HG02763 (cell line): Measurements from ENCODE around the gene TRIM40.

Source experiments
- ATAC-seq: cut with Tn5 transposase; IDR thresholded peaks from one replicate; pipeline ENCODE4 v1.9.1; 2021; ENCODE audit warnings: mild to moderate bottlenecking, moderate library complexity; ENCODE audit not compliant: unreplicated experiment

Gene TRIM40

GRCh38 chr6:30147096-30147495, 11.2 kb downstream of the TRIM40 start:
- ATAC-seq = no peak

- ATAC-seq = no peak
These were observed 13.3 kb downstream of the TRIM40 start for GRCh38 chr6:30149234-30149633.

GRCh38 chr6:30149858-30150550, 14.1 kb downstream of the TRIM40 start:
- no peak for ATAC-seq

GRCh38 chr6:30150671-30151395, 14.9 kb downstream of the TRIM40 start:
- ATAC-seq = no peak

- ATAC-seq = no peak
These were observed 15.6 kb downstream of the TRIM40 start for GRCh38 chr6:30151580-30151979.

- no peak for ATAC-seq
These were observed 16.2 kb downstream of the TRIM40 start for GRCh38 chr6:30152016-30152673.

- ATAC-seq = no peak
These were observed 17.1 kb downstream of the TRIM40 start for GRCh38 chr6:30152910-30153610.

- no peak for ATAC-seq
These were observed 18.1 kb downstream of the TRIM40 start for GRCh38 chr6:30154061-30154460.

GRCh38 chr6:30154709-30155519, 19.0 kb downstream of the TRIM40 start:
- no peak for ATAC-seq

- no peak for ATAC-seq
These were observed 19.8 kb downstream of the TRIM40 start for GRCh38 chr6:30155520-30156261.

- no peak for ATAC-seq
These were observed 20.3 kb downstream of the TRIM40 start for GRCh38 chr6:30156262-30156599.

GRCh38 chr6:30156774-30157173, 20.8 kb downstream of the TRIM40 start:
- no peak for ATAC-seq

- no peak for ATAC-seq
These were observed 21.6 kb downstream of the TRIM40 start for GRCh38 chr6:30157581-30157980.

- ATAC-seq = no peak
These were observed 22.1 kb downstream of the TRIM40 start for GRCh38 chr6:30157999-30158398.

GRCh38 chr6:30158475-30159040, 22.6 kb downstream of the TRIM40 start:
- ATAC-seq = no peak

- no peak for ATAC-seq
These were observed 24.3 kb downstream of the TRIM40 start for GRCh38 chr6:30160008-30160784.

- no peak for ATAC-seq
These were observed 25.0 kb downstream of the TRIM40 start, which contains the start of gene TRIM10 for GRCh38 chr6:30160785-30161531. TSS of gene TRIM10 (minus strand) at chr6:30161211. CDS start at chr6:30160858, 353 bp downstream.
